Effector memory CD4-positive, alpha-beta T cell (primary cell): ENCODE measurements around the gene PTPRD.

ENCODE experiments used
- DNase-seq, 3 donors: peaks; one replicate each; pipeline ENCODE4 v3.0.0-alpha.2; 2020
- H3K27ac ChIP-seq: 2 replicates; pipeline ENCODE4 v1.7.0; 2013; ENCODE audit warnings: mild to moderate bottlenecking, low read length, moderate library complexity; ENCODE audit not compliant: insufficient read depth, poor library complexity, severe bottlenecking
- H3K27me3 ChIP-seq: replicated peaks from 2 replicates; pipeline ENCODE4 v1.7.0; 2013; ENCODE audit warnings: mild to moderate bottlenecking, low read length; ENCODE audit not compliant: insufficient read depth, control insufficient read depth, poor library complexity, severe bottlenecking
- H3K36me3 ChIP-seq: 2 replicates; pipeline ENCODE4 v1.7.0; 2013; ENCODE audit warnings: mild to moderate bottlenecking, low read length, moderate library complexity; ENCODE audit not compliant: control insufficient read depth, insufficient read depth
- H3K4me1 ChIP-seq: 2 replicates; pipeline ENCODE4 v1.7.0; 2013; ENCODE audit warnings: low read length, mild to moderate bottlenecking; ENCODE audit not compliant: control insufficient read depth, insufficient read depth, poor library complexity, severe bottlenecking
- H3K4me3 ChIP-seq: 2 replicates; pipeline ENCODE4 v1.7.0; 2013; ENCODE audit warnings: low read length, low read depth, mild to moderate bottlenecking; ENCODE audit not compliant: insufficient read depth, poor library complexity, severe bottlenecking
- H3K9me3 ChIP-seq: 2 replicates; pipeline ENCODE4 v1.7.0; 2013; ENCODE audit warnings: mild to moderate bottlenecking, low read length, moderate library complexity; ENCODE audit not compliant: control insufficient read depth

Gene PTPRD

DNA sequence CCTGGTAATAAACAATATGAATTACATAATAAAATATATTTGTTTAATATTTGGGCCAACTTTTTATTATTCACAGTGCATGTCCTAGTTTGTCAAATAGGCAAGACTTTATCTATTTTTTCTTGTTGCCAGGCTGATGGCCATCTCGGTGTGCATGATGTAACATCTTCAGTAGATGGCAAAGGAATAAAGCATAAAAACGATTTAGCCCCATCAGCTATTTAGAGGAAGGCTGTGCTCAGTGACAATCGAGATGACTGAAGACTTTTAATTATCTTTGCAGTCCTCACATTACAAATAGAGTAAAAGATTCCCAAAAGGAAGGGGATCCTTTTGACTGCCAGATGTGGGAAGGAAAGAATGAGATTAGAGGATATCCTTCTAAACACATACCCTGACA is 358.5 kb downstream of the PTPRD start:
- H3K27ac ChIP-seq: no peak overlapping the region
- H3K9me3 ChIP-seq: no peaks in the 10 kb centered on the region
- no peaks in the 10 kb centered on the region for H3K36me3 ChIP-seq
- H3K27me3 ChIP-seq: no peaks in the 10 kb centered on the region
- no peak overlapping the region for H3K4me3 ChIP-seq
- no peak for DNase-seq
- H3K4me1 ChIP-seq: no peaks in the 10 kb centered on the region

DNA sequence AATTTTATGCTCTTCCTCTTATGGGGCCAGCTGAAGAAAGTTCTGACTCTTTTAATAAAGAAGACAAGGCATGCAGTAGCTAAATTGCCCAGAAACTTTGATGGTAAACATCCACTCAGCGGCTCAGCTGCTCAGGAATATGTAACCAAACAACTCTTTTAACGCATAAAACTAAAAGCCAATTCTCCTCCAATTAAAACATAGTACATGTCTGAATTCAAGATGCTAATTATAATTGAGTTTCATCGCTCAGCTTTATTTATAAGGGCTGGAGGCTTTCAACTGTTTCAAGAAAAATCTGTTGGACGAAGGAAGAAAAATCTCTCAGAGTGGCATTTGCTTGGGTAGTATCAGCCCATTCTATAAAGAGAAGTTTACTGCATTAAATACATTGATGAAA is 359.5 kb downstream of the PTPRD start:
- no peaks in the 10 kb centered on the region for H3K36me3 ChIP-seq
- H3K27ac ChIP-seq: no peak overlapping the region
- no peaks in the 10 kb centered on the region for H3K27me3 ChIP-seq
- H3K9me3 ChIP-seq: no peaks in the 10 kb centered on the region
- no peak overlapping the region for H3K4me3 ChIP-seq
- DNase-seq: no peak
- H3K4me1 ChIP-seq: no peaks in the 10 kb centered on the region

DNA sequence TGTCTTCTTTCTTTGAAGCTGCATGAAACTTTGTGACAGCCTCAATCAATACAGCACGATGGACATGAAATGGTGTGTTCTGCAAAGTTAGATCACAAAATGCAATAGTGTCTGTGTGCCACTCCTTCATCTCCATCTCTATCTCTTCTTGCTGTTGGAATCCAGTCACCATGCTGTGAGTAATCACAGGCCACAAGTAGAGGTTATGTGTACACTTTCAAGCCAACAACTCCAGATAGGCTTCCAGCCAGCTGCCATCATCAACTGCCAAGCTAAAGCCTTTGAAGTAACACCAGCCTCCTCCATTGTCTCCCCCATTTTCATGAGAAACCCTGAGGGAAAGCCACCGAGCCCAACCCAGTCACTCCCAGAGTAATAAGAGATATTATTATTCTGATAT is 360.6 kb downstream of the PTPRD start:
- no peaks in the 10 kb centered on the region for H3K27me3 ChIP-seq
- DNase-seq: no peak

DNA sequence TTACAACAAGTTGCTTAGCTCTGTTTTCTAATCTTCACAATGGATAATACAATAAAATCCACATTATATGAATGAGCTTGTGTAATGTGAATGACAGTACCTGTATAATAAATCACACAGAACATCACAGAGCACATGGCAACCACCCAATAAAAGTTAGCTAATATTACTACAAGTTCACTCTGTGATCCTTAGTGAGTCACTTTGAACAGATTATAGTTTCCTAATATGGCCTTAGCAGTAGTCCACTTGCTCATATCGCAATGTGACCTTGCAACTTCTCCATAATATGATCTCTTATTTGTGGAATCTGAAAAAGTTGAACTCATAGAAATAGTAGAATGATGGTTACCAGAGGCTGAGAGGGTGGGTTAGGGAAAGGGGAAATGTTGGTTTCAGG is 361.3 kb downstream of the PTPRD start:
- H3K27ac ChIP-seq: no peak overlapping the region
- H3K4me1 ChIP-seq: no peaks in the 10 kb centered on the region
- H3K36me3 ChIP-seq: no peaks in the 10 kb centered on the region
- H3K4me3 ChIP-seq: no peak overlapping the region
- no peaks in the 10 kb centered on the region for H3K27me3 ChIP-seq
- H3K9me3 ChIP-seq: no peaks in the 10 kb centered on the region
- DNase-seq: no peak

More for the DNA sequence above, 360.6 kb downstream of the PTPRD start:
- Histone ChIP-seq H3K36me3 (no peaks in the 10 kb centered on the region), H3K9me3 (no peaks in the 10 kb centered on the region), H3K4me3 (no peak overlapping the region), H3K4me1 (no peaks in the 10 kb centered on the region), H3K27ac (no peak overlapping the region)

DNA sequence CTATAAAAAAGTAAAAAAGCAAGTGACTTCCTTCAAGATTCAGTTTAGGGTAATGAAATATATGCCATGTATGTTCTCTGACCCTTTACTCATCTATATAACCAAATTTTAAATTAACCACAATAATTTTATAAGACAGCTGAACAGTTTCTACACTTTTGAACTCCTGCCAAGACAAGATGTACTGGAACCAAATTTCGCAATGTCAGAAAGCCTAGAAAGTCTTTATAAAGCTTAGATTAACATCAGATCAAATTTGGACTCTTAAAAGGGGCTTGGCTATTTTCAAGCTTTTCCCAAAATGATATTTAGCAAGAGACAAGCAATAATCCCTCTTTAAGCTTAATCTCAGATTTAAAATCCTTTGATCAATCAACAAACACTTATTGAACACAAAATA is 362.6 kb downstream of the PTPRD start:
- Histone ChIP-seq H3K4me1 (no peaks in the 10 kb centered on the region), H3K9me3 (no peaks in the 10 kb centered on the region), H3K36me3 (no peaks in the 10 kb centered on the region), H3K27ac (no peak overlapping the region), H3K4me3 (no peak overlapping the region), H3K27me3 (no peaks in the 10 kb centered on the region)
- no peak for DNase-seq

DNA sequence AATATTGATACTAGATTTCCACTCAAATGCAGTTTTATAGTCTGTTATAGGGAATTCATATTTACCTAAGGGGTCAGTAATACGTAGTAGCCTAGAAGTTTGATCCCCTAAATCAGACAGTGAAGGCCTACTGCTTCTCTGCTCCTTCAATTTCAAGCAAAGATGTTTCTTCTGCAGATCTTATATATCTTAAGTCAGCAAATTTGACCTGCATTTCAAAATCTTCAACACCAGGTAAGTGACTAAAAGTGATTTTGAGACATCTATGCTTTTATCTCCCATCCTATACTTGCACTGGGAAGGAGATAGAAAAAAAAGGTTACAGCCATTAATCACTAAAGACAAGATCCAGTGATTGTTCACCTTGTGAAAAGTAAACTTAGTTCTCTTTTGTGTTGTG is 363.9 kb downstream of the PTPRD start:
- H3K27me3 ChIP-seq: no peaks in the 10 kb centered on the region
- no peak overlapping the region for H3K4me3 ChIP-seq
- no peaks in the 10 kb centered on the region for H3K4me1 ChIP-seq
- DNase-seq: no peak
- no peak overlapping the region for H3K27ac ChIP-seq
- H3K36me3 ChIP-seq: no peaks in the 10 kb centered on the region
- no peaks in the 10 kb centered on the region for H3K9me3 ChIP-seq

DNA sequence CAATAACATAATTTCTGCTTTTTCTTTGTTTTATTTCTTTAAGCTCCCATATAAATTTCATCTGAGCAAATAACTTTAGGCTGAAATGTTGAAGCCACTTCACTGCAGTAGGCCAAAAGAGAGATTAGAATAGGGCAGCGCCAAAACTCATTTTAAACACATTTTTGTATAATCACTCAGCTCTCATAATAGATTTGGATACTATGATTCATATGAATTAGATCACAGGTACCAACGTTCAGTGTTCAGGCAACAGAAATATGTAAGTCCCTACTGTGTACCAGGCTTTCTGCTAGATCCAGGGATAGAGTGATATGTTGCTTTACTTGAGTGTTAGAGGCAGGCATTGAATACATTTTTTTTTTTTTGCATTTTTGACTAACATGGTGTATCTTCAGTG is 370.5 kb downstream of the PTPRD start:
- Histone ChIP-seq H3K27me3 (no peaks in the 10 kb centered on the region), H3K36me3 (no peaks in the 10 kb centered on the region), H3K9me3 (no peaks in the 10 kb centered on the region), H3K4me3 (no peak overlapping the region), H3K4me1 (no peaks in the 10 kb centered on the region), H3K27ac (no peak overlapping the region)
- no peak for DNase-seq

DNA sequence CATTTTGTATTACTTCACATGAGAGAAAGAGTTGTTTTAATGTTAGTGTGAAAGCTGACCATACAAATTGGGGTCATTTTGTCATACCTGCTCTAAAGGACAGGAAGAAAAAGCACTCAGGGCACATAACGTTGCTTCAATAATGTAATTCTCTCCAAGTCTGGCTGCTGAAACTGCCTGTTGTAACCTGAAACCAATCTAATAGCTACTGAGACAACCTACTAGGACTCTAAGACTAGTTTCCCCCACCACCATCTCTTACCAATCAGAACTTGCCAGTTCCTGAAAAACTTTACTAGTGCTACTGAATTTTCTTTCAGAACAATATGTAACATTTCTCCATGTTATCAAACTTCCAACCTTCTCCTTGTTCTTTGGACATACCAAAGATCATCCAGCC is 374.7 kb downstream of the PTPRD start:
- H3K27me3 ChIP-seq: no peaks in the 10 kb centered on the region
- DNase-seq: no peak
- no peak overlapping the region for H3K4me3 ChIP-seq
- no peak overlapping the region for H3K27ac ChIP-seq
- no peaks in the 10 kb centered on the region for H3K4me1 ChIP-seq
- no peaks in the 10 kb centered on the region for H3K9me3 ChIP-seq
- H3K36me3 ChIP-seq: no peaks in the 10 kb centered on the region

DNA sequence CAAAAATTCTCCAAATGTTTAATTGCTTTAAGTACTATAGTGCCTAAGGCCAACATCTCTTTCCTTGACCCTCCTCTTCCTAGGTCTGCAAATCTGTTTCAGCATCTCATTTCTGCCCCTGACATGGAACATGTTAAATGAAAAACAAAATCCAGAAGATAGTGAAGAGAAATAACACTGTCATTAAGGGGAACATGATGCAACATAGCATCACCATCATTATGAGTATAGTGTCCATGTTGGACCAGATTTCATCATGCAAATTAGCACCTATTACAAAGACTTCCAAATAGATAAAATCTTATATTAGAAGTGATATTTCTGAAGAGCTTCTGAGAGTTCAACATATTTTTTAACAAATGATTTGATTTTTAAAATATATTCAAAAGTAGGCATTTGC is 375.2 kb downstream of the PTPRD start:
- Histone ChIP-seq H3K36me3 (no peaks in the 10 kb centered on the region), H3K27ac (no peak overlapping the region), H3K9me3 (no peaks in the 10 kb centered on the region), H3K4me1 (no peaks in the 10 kb centered on the region), H3K4me3 (no peak overlapping the region), H3K27me3 (no peaks in the 10 kb centered on the region)
- DNase-seq: no peak

DNA sequence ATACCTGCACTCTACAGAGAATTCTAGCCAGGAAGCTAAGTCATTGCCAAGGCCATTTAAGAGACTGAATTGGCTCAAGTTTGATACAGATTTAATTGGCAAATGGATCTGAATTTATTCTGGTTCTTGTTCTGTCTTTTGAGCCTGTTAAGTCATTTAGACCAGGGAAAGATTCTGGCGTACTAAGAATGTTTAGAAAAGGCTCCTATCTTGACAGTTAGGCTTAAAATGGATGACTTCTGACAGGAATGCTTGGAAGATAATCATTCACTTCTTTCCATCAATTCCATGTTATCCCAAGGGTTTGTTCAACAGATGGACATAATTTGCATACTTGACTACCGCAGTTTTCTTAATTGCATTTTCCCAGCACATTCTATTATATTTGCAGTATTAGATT is 376.6 kb downstream of the PTPRD start:
- no peaks in the 10 kb centered on the region for H3K36me3 ChIP-seq
- no peaks in the 10 kb centered on the region for H3K4me1 ChIP-seq
- no peaks in the 10 kb centered on the region for H3K27me3 ChIP-seq
- no peak for DNase-seq
- H3K9me3 ChIP-seq: no peaks in the 10 kb centered on the region
- no peak overlapping the region for H3K4me3 ChIP-seq
- no peak overlapping the region for H3K27ac ChIP-seq

DNA sequence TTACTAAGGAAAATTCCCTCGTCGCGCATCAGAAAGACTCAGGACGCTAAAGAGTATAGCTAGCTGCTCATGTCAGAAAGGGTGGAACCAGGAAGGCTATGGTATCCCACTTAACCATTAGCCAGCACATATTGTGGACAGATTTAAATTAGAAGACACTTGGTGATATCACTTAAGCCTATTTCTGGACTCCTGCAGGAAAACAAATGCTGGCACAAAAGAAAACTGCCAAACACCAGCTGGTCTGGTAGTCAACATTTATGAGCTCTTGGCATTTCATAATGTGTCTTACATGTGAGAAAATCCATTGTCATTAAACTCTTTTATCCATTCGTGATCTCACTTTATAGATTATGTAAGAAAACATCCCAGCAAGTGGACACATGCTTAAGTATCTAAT is 377.4 kb downstream of the PTPRD start:
- Histone ChIP-seq H3K4me3 (no peak overlapping the region), H3K4me1 (no peaks in the 10 kb centered on the region), H3K27me3 (no peaks in the 10 kb centered on the region), H3K27ac (no peak overlapping the region), H3K9me3 (no peaks in the 10 kb centered on the region), H3K36me3 (no peaks in the 10 kb centered on the region)
- no peak for DNase-seq
